HCT116 (cell line): Measurements from ENCODE around the gene RLN3. TPM values are rescaled to one million over a fixed set of nuclear protein-coding genes. Genes with fewer than 3 reads are reported as not detected.
A peak's percentile ranks its signal among the peaks of the same experiment; 100 is the strongest.

Source experiments
- ATAC-seq: fragments of 200-7000 bp; cut with Tn5 transposase; 2 replicates; pipeline ENCODE4 v1.9.1; 2020; ENCODE audit warnings: mild to moderate bottlenecking, moderate library complexity
- BruUV-seq: library from RNA; stranded (reverse); fragments of 400-500 nt; replicated peaks from 2 replicates; lab custom pipeline; 2021; lab: Mats Ljungman, UMichigan
- CTCF ChIA-PET: fragments of 300-600 bp; sonication (Branson Sonifier 250); formaldehyde crosslinking; loops from one replicate; lab custom pipeline; 2021; ENCODE audit warnings: antibody characterized with exemption; lab: Charles Lee
- POLR2A ChIA-PET: fragments of 300-600, 350-600 bp; sonication (Branson Sonifier 250); formaldehyde crosslinking; loops from one replicate; lab custom pipeline; 2021; ENCODE audit warnings: antibody characterized with exemption; lab: Charles Lee
- RAD21 ChIA-PET, 2 experiments: fragments of 300-600 bp; sonication (Branson Sonifier 250); formaldehyde crosslinking; loops; one replicate each; lab custom pipeline; 2023; ENCODE audit warnings: low total read pairs in 2 of 2; ENCODE audit not compliant: uncharacterized antibody in 2 of 2, unreplicated experiment in 2 of 2, low non-redundant PET in 1 of 2; lab: Charles Lee
- DNase-seq: peaks from one replicate; pipeline ENCODE4 v3.0.0-alpha.2; 2010; ENCODE audit warnings: low read depth, low spot score
- H2AFZ ChIP-seq: fragments of 200-600 bp; shearing (Covaris generic), sonication (generic); 2 replicates; pipeline ENCODE4 v1.6.1; 2017; ENCODE audit warnings: low read depth, mixed run types, mixed read lengths, antibody characterized with exemption, low read length; ENCODE audit not compliant: poor library complexity, severe bottlenecking
- H3K27ac ChIP-seq: 2 replicates; pipeline ENCODE4 v1.5.1; 2012; ENCODE audit warnings: low read depth, low read length
- H3K27me3 ChIP-seq: fragments of 200-600 bp; sonication (generic); 2 replicates; pipeline ENCODE4 v1.6.1; 2016; ENCODE audit warnings: mixed run types, low read length, mixed read lengths; ENCODE audit not compliant: insufficient read depth
- H3K36me3 ChIP-seq, 2 experiments: fragments of 200-500 bp in 1 of 2; fragments of 200-600 bp in 1 of 2; sonication (Bioruptor generic) in 1 of 2; sonication (generic) in 1 of 2; 2 replicates each; pipeline versions ENCODE4 v1.5.1 to v1.6.1; 2014 to 2016; ENCODE audit warnings: low read length in 2 of 2, inconsistent platforms in 1 of 2, mixed read lengths in 1 of 2, mixed run types in 1 of 2; ENCODE audit not compliant: insufficient read depth in 2 of 2, control insufficient read depth in 1 of 2
- H3K4me1 ChIP-seq, 2 experiments: fragments of 200-600 bp in 1 of 2; sonication (generic) in 1 of 2; 2 replicates each; pipeline versions ENCODE4 v1.5.1 to v1.6.1; 2012 to 2017; ENCODE audit warnings: low read length in 2 of 2, inconsistent platforms in 1 of 2, mild to moderate bottlenecking in 1 of 2, mixed read lengths in 1 of 2, mixed run types in 1 of 2, moderate library complexity in 1 of 2; ENCODE audit not compliant: insufficient read depth in 2 of 2, control insufficient read depth in 1 of 2
- H3K4me2 ChIP-seq: fragments of 200-600 bp; sonication (generic); 2 replicates; pipeline ENCODE4 v1.6.1; 2017; ENCODE audit warnings: mixed run types, low read length, mixed read lengths
- H3K4me3 ChIP-seq, 2 experiments: fragments of 200-600 bp in 1 of 2; sonication (generic) in 1 of 2; replicated peaks in 1 of 2; 2 replicates each; pipeline ENCODE4 v1.5.1; 2011 to 2016; ENCODE audit warnings: low read length in 2 of 2, control low read depth in 1 of 2, low read depth in 1 of 2, mild to moderate bottlenecking in 1 of 2, mixed read lengths in 1 of 2, mixed run types in 1 of 2
- H3K79me2 ChIP-seq: fragments of 200-600 bp; sonication (generic); 2 replicates; pipeline ENCODE4 v1.6.1; 2017; ENCODE audit warnings: mild to moderate bottlenecking, mixed run types, low read length, moderate library complexity, mixed read lengths; ENCODE audit not compliant: insufficient read depth
- H3K9ac ChIP-seq: fragments of 200-600 bp; sonication (generic); 2 replicates; pipeline ENCODE4 v1.6.1; 2016; ENCODE audit warnings: low read length, mixed read lengths
- H3K9me2 ChIP-seq: fragments of 200-600 bp; sonication (generic), shearing (Covaris generic); 2 replicates; pipeline ENCODE4 v1.6.1; 2017; ENCODE audit warnings: mixed run types, mild to moderate bottlenecking, moderate library complexity; ENCODE audit not compliant: insufficient read depth
- H3K9me3 ChIP-seq, 2 experiments: fragments of 200-500 bp in 1 of 2; fragments of 200-600 bp in 1 of 2; sonication (Bioruptor generic) in 1 of 2; sonication (generic) in 1 of 2; 2 replicates each; pipeline ENCODE4 v1.6.1; 2014 to 2017; ENCODE audit warnings: low read length in 2 of 2, mixed read lengths in 2 of 2, inconsistent platforms in 1 of 2, low read depth in 1 of 2, mild to moderate bottlenecking in 1 of 2, mixed run types in 1 of 2, moderate library complexity in 1 of 2; ENCODE audit not compliant: control insufficient read depth in 1 of 2, insufficient read depth in 1 of 2
- H4K20me1 ChIP-seq: fragments of 200-600 bp; sonication (generic), shearing (Covaris generic); 2 replicates; pipeline ENCODE4 v1.6.1; 2017; ENCODE audit warnings: mixed run types, mild to moderate bottlenecking, moderate library complexity; ENCODE audit not compliant: insufficient read depth
- ATF3 ChIP-seq: IDR thresholded peaks from 2 replicates; pipeline ENCODE4 v1.6.1; 2012
- CBX3 ChIP-seq: IDR thresholded peaks from 2 replicates; pipeline ENCODE4 v1.6.1; 2012; ENCODE audit warnings: low read depth
- CEBPB ChIP-seq: IDR thresholded peaks from 2 replicates; pipeline ENCODE4 v1.6.1; 2012; ENCODE audit warnings: low read depth
- EGR1 ChIP-seq: IDR thresholded peaks from 2 replicates; pipeline ENCODE4 v1.6.1; 2012; ENCODE audit warnings: low read depth
- ELF1 ChIP-seq: IDR thresholded peaks from 2 replicates; pipeline ENCODE4 v1.6.1; 2012; ENCODE audit warnings: low read depth, borderline replicate concordance
- EZH2 ChIP-seq: fragments of 200-600 bp; sonication (generic); IDR thresholded peaks from 2 replicates; pipeline ENCODE4 v1.6.1; 2017; ENCODE audit warnings: antibody characterized with exemption, mixed run types
- EZH2phosphoT487 ChIP-seq: fragments of 200-600 bp; IDR thresholded peaks from 2 replicates; pipeline ENCODE4 v1.6.1; 2018; ENCODE audit warnings: antibody characterized with exemption, borderline replicate concordance
- FOSL1 ChIP-seq: IDR thresholded peaks from 2 replicates; pipeline ENCODE4 v1.6.1; 2012; ENCODE audit warnings: low read depth
- JUND ChIP-seq: IDR thresholded peaks from 2 replicates; pipeline ENCODE4 v1.6.1; 2012
- POLR2A ChIP-seq: IDR thresholded peaks from 2 replicates; pipeline ENCODE4 v1.7.0; 2011; ENCODE audit warnings: borderline replicate concordance; ENCODE audit not compliant: insufficient read depth, insufficient read length; ENCODE audit errors: extremely low read depth
- POLR2AphosphoS5 ChIP-seq: IDR thresholded peaks from 2 replicates; pipeline ENCODE4 v1.6.1; 2011; ENCODE audit warnings: mild to moderate bottlenecking, low read depth, low read length, moderate library complexity
- RAD21 ChIP-seq: IDR thresholded peaks from 2 replicates; pipeline ENCODE4 v1.6.1; 2012; ENCODE audit warnings: low read depth, mild to moderate bottlenecking
- SIN3A ChIP-seq: IDR thresholded peaks from 2 replicates; pipeline ENCODE4 v1.6.1; 2012; ENCODE audit warnings: low read depth
- SP1 ChIP-seq: IDR thresholded peaks from 2 replicates; pipeline ENCODE4 v1.6.1; 2012; ENCODE audit warnings: low read depth
- TCF7L2 ChIP-seq: IDR thresholded peaks from 2 replicates; pipeline ENCODE4 v1.7.0; 2011; ENCODE audit warnings: borderline replicate concordance, inconsistent platforms; ENCODE audit not compliant: insufficient read depth, insufficient read length; ENCODE audit errors: extremely low read depth
- YY1 ChIP-seq: IDR thresholded peaks from 2 replicates; pipeline ENCODE4 v1.6.1; 2011; ENCODE audit warnings: low read length, low read depth, moderate library complexity, mild to moderate bottlenecking; ENCODE audit not compliant: insufficient replicate concordance; ENCODE audit errors: extremely low read depth
- ZFX ChIP-seq: fragments of 450-650 bp; IDR thresholded peaks from 2 replicates; pipeline ENCODE4 v1.6.1; 2017
- ZNF274 ChIP-seq: fragments of 200-500 bp; sonication (Bioruptor generic); IDR thresholded peaks from 2 replicates; pipeline ENCODE4 v1.6.1; 2014; ENCODE audit warnings: mild to moderate bottlenecking, low read depth, low read length, inconsistent platforms
- intact Hi-C: fragments of 100-400 bp; cut with micrococcal nuclease; formaldehyde crosslinking; loops from 2 replicates; pipeline ENCODE4 v1.10.0; 2022
- total RNA-seq: library from RNA; stranded (reverse); gene quantifications from one replicate; pipeline ENCODE4 v1.2.1, GENCODE V29; 2021; ENCODE audit not compliant: unreplicated experiment
- TF ChIP-seq, protein P1 (sequence below): IDR thresholded peaks from 2 replicates; pipeline ENCODE4 v1.6.1; 2011; ENCODE audit warnings: mild to moderate bottlenecking, low read length, moderate library complexity; ENCODE audit not compliant: insufficient replicate concordance; ENCODE audit errors: extremely low read depth
- TF ChIP-seq, protein P2 (sequence below): IDR thresholded peaks from 2 replicates; pipeline ENCODE4 v1.6.1; 2012

The RLN3 gene
- total RNA-seq, 1 experiment from 2014 or later, result not detected

DNA sequence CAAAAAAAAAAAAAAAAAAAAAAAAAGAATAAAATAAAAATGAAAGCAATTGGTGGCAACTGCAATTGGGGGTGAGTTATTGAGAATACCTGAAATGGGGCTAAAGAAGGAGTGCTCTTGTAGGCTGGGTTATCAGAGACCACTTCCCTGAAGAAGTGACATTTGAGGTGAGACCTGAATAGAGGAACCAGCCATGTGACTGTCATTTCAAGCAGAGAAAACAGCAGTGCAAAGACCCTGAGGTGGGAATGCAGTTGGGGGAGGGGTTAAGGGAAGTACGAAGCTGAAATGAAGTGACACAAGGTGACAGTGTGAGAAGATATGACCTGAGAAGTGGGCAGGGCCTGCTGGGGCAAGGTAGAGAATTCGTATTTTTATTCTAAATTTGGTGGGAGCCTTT, 38.2 kb downstream of the RLN3 start:
- no peaks in the 10 kb centered on the region; a peak in 1 of 4 replicates for H3K9me3 ChIP-seq
- ChIA-PET CTCF (no interaction called here), RAD21 (no interaction called here), POLR2A (interaction anchor here (0.7 kb wide), 1 partner anchor 78 kb away, joined by 3 read pairs; no protein-coding TSS in a partner anchor)
- no peak overlapping the region for H3K27ac ChIP-seq
- H3K4me1 ChIP-seq, result peaks cover 11% of the 10 kb centered on the region in 2 experiments; a peak in 2 of 4 replicates
- no peak for ATAC-seq
- no peak overlapping the region for H3K4me2 ChIP-seq
- no peak overlapping the region for H3K4me3 ChIP-seq
- H2AFZ ChIP-seq, result peak overlapping the region; percentile 30
- no TSS peak for BruUV-seq
- H3K79me2 ChIP-seq, result no peaks in the 10 kb centered on the region
- no peaks in the 10 kb centered on the region for H4K20me1 ChIP-seq
- TF ChIP-seq CBX3 (no peak), ATF3 (no peak), POLR2AphosphoS5 (no peak), TCF7L2 (no peak), YY1 (no peak), SP1 (no peak), POLR2A (no peak), SIN3A (no peak), EZH2phosphoT487 (no peak), JUND (no peak), ZNF274 (no peak), EGR1 (no peak), CEBPB (no peak), ELF1 (no peak), EZH2 (no peak), RAD21 (no peak), FOSL1 (no peak), ZFX (no peak)
- TF ChIP-seq, protein P1, sequence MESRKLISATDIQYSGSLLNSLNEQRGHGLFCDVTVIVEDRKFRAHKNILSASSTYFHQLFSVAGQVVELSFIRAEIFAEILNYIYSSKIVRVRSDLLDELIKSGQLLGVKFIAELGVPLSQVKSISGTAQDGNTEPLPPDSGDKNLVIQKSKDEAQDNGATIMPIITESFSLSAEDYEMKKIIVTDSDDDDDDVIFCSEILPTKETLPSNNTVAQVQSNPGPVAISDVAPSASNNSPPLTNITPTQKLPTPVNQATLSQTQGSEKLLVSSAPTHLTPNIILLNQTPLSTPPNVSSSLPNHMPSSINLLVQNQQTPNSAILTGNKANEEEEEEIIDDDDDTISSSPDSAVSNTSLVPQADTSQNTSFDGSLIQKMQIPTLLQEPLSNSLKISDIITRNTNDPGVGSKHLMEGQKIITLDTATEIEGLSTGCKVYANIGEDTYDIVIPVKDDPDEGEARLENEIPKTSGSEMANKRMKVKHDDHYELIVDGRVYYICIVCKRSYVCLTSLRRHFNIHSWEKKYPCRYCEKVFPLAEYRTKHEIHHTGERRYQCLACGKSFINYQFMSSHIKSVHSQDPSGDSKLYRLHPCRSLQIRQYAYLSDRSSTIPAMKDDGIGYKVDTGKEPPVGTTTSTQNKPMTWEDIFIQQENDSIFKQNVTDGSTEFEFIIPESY, result no peak
- TF ChIP-seq, protein P2, sequence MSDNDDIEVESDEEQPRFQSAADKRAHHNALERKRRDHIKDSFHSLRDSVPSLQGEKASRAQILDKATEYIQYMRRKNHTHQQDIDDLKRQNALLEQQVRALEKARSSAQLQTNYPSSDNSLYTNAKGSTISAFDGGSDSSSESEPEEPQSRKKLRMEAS, result no peak
- TF ChIP-seq, all 23 proteins: peak for 0
- Histone ChIP-seq H3K36me3 (no peaks in the 10 kb centered on the region), H3K9ac (no peak overlapping the region), H3K27me3 (no peaks in the 10 kb centered on the region), H3K9me2 (no peaks in the 10 kb centered on the region)
- intact Hi-C loops, result no loop called here
- DNase-seq, result no peak
